Measurements from ENCODE around the gene CPN2.

Gene CPN2

DNA sequence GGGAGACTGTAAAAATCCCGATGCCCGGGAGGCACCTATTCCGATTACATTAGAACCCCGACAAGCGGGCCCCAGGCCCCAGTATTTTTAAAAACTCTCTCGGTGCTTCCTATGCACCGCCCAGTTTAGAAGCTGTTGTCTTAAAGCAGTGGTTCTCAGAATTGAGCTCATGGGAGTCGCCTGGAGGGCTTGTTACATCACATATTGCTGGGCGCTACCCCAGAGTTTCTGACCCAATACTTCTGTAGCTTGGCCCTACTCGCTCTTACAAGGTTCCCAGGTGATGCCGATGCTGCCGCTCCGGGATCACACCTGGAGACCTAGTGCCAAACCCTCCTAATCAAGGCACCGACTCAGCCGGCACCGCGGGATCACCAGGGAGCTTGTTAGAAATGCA is 35.2 kb downstream of the CPN2 start:
- H2BK12ac ChIP-seq (ENCODE audit: low read length in 2 of 2) = no peak overlapping the region
- H3K4ac ChIP-seq (ENCODE audit: low read depth in 1 of 2, low read length in 2 of 2) = no peak overlapping the region
- no peak overlapping the region for H3K23ac ChIP-seq (ENCODE audit: low read length in 2 of 2)
- peaks cover 25% of the 10 kb centered on the region for H3K9me3 ChIP-seq (ENCODE audit: control insufficient read depth, low read length)
- H3K14ac ChIP-seq (ENCODE audit: low read length in 2 of 2) = no peak overlapping the region
- no peaks in the 10 kb centered on the region for H3K36me3 ChIP-seq (ENCODE audit: control insufficient read depth in 1 of 2, insufficient read depth in 2 of 2, low read depth in 1 of 2, low read length in 2 of 2)
- no peak overlapping the region for H2BK15ac ChIP-seq (ENCODE audit: low read depth, poor library complexity, severe bottlenecking)
- no peak overlapping the region for H2AK5ac ChIP-seq (ENCODE audit: low read length, severe bottlenecking)
- H3K4me2 ChIP-seq (ENCODE audit: low read length, poor library complexity, severe bottlenecking) = peak overlapping the region; percentile 76
- WGBS = 39% methylated on average over 17 of the region's 17 CpGs
- no peak overlapping the region for H3K27ac ChIP-seq (ENCODE audit: low read length, poor library complexity, severe bottlenecking)
- H3K18ac ChIP-seq (ENCODE audit: low read depth in 1 of 2, low read length in 2 of 2) = peak overlapping the region in 1 of 2 experiments; percentile 24
- no peak overlapping the region for H2AFZ ChIP-seq (ENCODE audit: low read depth, low read length)
- H2BK5ac ChIP-seq (ENCODE audit: low read depth, low read length, poor library complexity, severe bottlenecking) = no peak overlapping the region
- peak overlapping the region; percentile 80 for H3K9ac ChIP-seq (ENCODE audit: low read length)
- H4K8ac ChIP-seq (ENCODE audit: low read length) = peak overlapping the region; percentile 14
- peaks cover 34% of the 10 kb centered on the region for H3K4me1 ChIP-seq (ENCODE audit: control insufficient read depth, insufficient read depth, low read depth, low read length)
- peak overlapping the region in 1 of 2 experiments; percentile 74 for H3K4me3 ChIP-seq (ENCODE audit: insufficient read depth in 1 of 2, low read depth in 1 of 2, low read length in 2 of 2)
- no peaks in the 10 kb centered on the region for H3K79me1 ChIP-seq (replicated peaks; ENCODE audit: low read length, poor library complexity, severe bottlenecking)
- H3K27me3 ChIP-seq (ENCODE audit: control insufficient read depth in 1 of 2, insufficient read depth in 1 of 2, low read length in 2 of 2) = peaks cover 39 to 68% of the 10 kb centered on the region in 2 experiments
- no peak for DNase-seq
- no peak overlapping the region for H4K91ac ChIP-seq (ENCODE audit: low read length)
- no peak overlapping the region for H2BK120ac ChIP-seq (ENCODE audit: low read depth, low read length)

DNA sequence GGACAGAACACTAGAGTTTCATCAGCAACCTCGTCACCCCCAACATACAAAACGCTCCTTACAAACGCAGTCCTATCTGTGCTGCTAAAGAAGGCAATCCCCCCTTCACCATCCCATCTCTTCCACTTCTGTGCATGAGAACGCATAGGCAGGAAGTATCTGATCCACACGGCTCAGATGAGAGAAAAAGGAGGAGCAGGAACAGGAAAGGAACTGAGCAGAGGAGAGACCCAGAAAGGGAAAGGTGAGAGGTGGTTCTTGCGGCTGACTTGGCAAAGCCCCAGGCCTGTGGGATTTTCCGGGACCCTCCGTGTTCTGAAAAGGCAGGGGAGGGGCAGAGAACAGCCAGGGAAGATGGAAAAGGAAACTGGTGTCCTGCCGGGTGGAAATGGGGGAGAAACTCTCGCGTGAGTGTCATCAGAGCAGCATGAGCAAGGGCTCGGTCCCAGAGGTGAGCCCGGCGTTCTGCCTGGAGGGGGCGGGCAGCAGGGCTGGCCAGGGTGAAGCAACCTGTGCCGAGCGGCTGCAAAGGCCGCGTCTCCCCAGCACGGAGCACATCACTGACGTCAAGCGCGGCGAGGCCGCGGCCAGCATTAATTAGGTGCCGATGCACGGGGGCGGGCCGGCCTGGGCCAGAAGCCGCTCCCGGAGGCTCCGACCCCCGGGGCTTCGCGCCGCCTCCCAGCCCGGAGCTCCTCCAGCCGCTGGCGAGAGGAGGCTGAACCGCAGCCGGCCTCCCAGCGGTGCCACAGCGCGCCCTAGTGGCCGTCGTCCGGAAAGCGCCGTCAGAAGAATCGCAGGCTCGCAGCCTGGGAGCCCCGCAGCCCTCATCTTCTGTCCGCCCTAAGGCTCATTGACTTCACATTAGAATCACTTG is 35.8 kb downstream of the CPN2 start:
- peak overlapping the region; percentile 32 for H2AFZ ChIP-seq (ENCODE audit: low read depth, low read length)
- peak overlapping the region; percentile 67 for H4K8ac ChIP-seq (ENCODE audit: low read length)
- peak overlapping the region; percentile 15 to 45 for H3K4ac ChIP-seq (ENCODE audit: low read depth in 1 of 2, low read length in 2 of 2)
- peak overlapping the region; percentile 11 to 93 for H2BK12ac ChIP-seq (ENCODE audit: low read length in 2 of 2)
- 3% methylated on average over 47 of the region's 54 CpGs for WGBS
- peaks cover 25% of the 10 kb centered on the region for H3K9me3 ChIP-seq (ENCODE audit: control insufficient read depth, low read length)
- H3K27ac ChIP-seq (ENCODE audit: low read length, poor library complexity, severe bottlenecking) = peak overlapping the region; percentile 10
- H3K4me1 ChIP-seq (ENCODE audit: control insufficient read depth, insufficient read depth, low read depth, low read length) = peaks cover 30% of the 10 kb centered on the region
- H3K27me3 ChIP-seq (ENCODE audit: control insufficient read depth in 1 of 2, insufficient read depth in 1 of 2, low read length in 2 of 2) = peaks cover 39 to 66% of the 10 kb centered on the region in 2 experiments
- peak overlapping the region; percentile 56 for H2BK120ac ChIP-seq (ENCODE audit: low read depth, low read length)
- H3K36me3 ChIP-seq (ENCODE audit: control insufficient read depth in 1 of 2, insufficient read depth in 2 of 2, low read depth in 1 of 2, low read length in 2 of 2) = no peaks in the 10 kb centered on the region
- peak overlapping the region; percentile 56 to 74 for H3K4me3 ChIP-seq (ENCODE audit: insufficient read depth in 1 of 2, low read depth in 1 of 2, low read length in 2 of 2)
- no peaks in the 10 kb centered on the region for H3K79me1 ChIP-seq (replicated peaks; ENCODE audit: low read length, poor library complexity, severe bottlenecking)
- H2BK15ac ChIP-seq (ENCODE audit: low read depth, poor library complexity, severe bottlenecking) = peak overlapping the region; percentile 98
- H4K91ac ChIP-seq (ENCODE audit: low read length) = peak overlapping the region; percentile 48
- peak overlapping the region; percentile 80 for H3K9ac ChIP-seq (ENCODE audit: low read length)
- DNase-seq = peak; percentile 88
- H3K18ac ChIP-seq (ENCODE audit: low read depth in 1 of 2, low read length in 2 of 2) = peak overlapping the region; percentile 78 to 95
- H3K4me2 ChIP-seq (ENCODE audit: low read length, poor library complexity, severe bottlenecking) = peak overlapping the region; percentile 76
- peak overlapping the region in 1 of 2 experiments; percentile 51 for H3K14ac ChIP-seq (ENCODE audit: low read length in 2 of 2)
- H3K23ac ChIP-seq (ENCODE audit: low read length in 2 of 2) = no peak overlapping the region
- no peak overlapping the region for H2BK5ac ChIP-seq (ENCODE audit: low read depth, low read length, poor library complexity, severe bottlenecking)
- H2AK5ac ChIP-seq (ENCODE audit: low read length, severe bottlenecking) = peak overlapping the region; percentile 34

DNA sequence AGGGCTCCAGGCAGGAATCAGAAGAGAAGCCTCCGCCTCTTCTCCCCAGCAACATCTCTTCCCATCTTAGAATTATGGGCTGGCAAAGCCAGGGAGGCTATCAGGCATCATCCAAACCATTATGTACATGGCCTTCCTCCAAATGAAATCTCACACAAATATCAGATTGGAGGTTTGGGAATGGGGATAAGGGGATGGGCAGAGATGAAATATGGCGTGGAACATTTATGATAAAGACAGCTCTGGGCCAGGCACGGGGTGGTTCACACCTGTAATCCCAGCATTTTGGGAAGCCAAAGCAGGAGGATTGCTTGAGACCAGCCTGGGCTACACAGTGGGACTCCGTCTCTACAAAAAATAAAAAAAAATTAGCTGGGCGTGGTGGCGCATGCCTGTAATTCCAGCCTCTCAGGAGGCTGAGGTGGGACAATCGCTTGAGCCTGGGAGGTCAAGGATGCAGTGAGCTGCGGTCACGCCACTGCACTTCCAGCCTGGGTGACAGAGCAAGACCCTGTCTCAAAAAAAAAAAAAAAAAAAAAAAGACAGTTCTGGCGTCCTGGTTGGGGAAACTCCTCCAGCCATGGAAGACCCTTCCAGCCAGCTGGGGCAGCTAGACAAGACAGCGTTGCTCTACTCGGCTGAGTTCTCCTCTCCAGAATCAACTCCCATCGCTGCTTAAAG is 36.6 kb downstream of the CPN2 start:
- Histone ChIP-seq H2BK15ac (ENCODE audit: low read depth, poor library complexity, severe bottlenecking) (no peak overlapping the region), H3K9me3 (ENCODE audit: control insufficient read depth, low read length) (peaks cover 17% of the 10 kb centered on the region), H4K8ac (ENCODE audit: low read length) (peak overlapping the region; percentile 70), H3K23ac (ENCODE audit: low read length in 2 of 2) (peak overlapping the region in 1 of 2 experiments; percentile 18), H3K36me3 (ENCODE audit: control insufficient read depth in 1 of 2, insufficient read depth in 2 of 2, low read depth in 1 of 2, low read length in 2 of 2) (no peaks in the 10 kb centered on the region), H2BK12ac (ENCODE audit: low read length in 2 of 2) (peak overlapping the region; percentile 85 to 93), H3K4me1 (ENCODE audit: control insufficient read depth, insufficient read depth, low read depth, low read length) (peaks cover 27% of the 10 kb centered on the region), H2BK120ac (ENCODE audit: low read depth, low read length) (no peak overlapping the region), H3K27me3 (ENCODE audit: control insufficient read depth in 1 of 2, insufficient read depth in 1 of 2, low read length in 2 of 2) (peaks cover 39 to 62% of the 10 kb centered on the region in 2 experiments), H3K4me2 (ENCODE audit: low read length, poor library complexity, severe bottlenecking) (no peak overlapping the region), H4K91ac (ENCODE audit: low read length) (peak overlapping the region; percentile 48), H3K27ac (ENCODE audit: low read length, poor library complexity, severe bottlenecking) (no peak overlapping the region), H3K9ac (ENCODE audit: low read length) (peak overlapping the region; percentile 80), H2BK5ac (ENCODE audit: low read depth, low read length, poor library complexity, severe bottlenecking) (no peak overlapping the region), H3K14ac (ENCODE audit: low read length in 2 of 2) (peak overlapping the region in 1 of 2 experiments; percentile 30), H2AK5ac (ENCODE audit: low read length, severe bottlenecking) (no peak overlapping the region), H3K4ac (ENCODE audit: low read depth in 1 of 2, low read length in 2 of 2) (peak overlapping the region in 1 of 2 experiments; percentile 56), H3K79me1 (replicated peaks; ENCODE audit: low read length, poor library complexity, severe bottlenecking) (no peaks in the 10 kb centered on the region), H3K18ac (ENCODE audit: low read depth in 1 of 2, low read length in 2 of 2) (peak overlapping the region; percentile 78 to 95), H3K4me3 (ENCODE audit: insufficient read depth in 1 of 2, low read depth in 1 of 2, low read length in 2 of 2) (peak overlapping the region in 1 of 2 experiments; percentile 74), H2AFZ (ENCODE audit: low read depth, low read length) (no peak overlapping the region)
- WGBS = 81% methylated on average over 10 of the region's 13 CpGs
- DNase-seq = no peak

Measured in mesenchymal stem cell (in vitro differentiated cells and primary cell).